ENCODE data around the gene DSG4.

The DSG4 gene

DNA sequence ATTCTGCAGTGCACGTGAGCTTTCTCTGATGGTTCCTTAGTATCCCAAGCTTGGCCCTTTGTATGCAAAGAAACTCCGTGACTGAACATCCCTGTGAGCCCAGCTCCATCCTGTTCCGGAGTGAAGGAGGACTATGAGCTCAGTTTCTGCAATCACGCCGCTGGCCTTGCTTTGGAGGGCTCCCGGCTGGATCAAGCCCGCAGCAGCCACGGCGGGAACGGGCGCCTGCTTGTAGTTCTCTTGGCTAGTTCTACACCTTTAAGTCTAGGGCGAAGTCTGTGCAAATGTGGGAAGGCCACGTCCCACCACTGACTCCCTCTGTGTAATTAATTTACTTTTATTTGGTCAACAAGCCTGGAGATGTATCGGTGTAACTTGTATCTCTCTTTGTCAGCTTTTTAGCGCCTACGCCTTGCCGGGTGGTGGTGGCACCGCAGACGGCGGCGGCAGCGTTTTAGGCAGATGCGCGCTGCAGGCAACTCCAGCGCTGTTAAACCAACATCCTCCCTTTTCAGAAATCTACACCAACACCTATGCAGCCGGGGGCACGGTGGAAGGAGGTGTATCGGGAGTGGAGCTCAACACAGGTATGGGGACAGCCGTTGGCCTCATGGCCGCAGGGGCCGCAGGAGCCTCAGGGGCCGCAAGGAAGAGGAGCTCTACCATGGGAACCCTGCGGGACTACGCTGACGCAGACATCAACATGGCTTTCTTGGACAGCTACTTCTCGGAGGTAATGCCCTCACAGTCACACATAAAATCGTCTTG lies 34.3 kb downstream of the DSG4 start:
- DNase-seq = no peak

DNA sequence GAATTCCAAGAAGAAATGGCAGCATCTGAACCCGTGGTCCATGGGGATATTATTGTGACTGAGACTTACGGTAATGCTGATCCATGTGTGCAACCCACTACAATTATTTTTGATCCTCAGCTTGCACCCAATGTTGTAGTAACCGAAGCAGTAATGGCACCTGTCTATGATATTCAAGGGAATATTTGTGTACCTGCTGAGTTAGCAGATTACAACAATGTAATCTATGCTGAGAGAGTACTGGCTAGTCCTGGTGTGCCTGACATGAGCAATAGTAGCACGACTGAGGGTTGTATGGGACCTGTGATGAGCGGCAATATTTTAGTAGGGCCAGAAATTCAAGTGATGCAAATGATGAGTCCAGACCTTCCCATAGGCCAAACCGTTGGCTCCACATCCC lies 36.6 kb downstream of the DSG4 start:
- no peak for DNase-seq

DNA sequence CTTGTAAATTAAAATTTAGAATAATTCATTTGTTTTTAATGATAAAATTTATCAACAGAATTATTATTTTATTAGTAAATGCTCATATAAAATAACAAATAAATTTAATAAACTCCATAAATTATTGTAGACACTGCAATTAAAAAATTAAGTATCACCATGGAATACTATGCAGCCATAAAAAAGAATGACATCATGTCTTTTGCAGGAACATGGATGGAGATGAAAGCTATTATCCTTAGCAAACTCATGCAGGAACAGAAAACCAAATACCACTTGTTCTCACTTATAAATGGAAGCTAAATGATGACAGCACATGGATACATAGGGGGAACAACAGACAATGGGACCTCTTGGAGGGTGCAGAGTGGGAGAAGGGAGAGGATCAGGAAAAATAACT lies 41.3 kb downstream of the DSG4 start:
- no peak for DNase-seq

DNA sequence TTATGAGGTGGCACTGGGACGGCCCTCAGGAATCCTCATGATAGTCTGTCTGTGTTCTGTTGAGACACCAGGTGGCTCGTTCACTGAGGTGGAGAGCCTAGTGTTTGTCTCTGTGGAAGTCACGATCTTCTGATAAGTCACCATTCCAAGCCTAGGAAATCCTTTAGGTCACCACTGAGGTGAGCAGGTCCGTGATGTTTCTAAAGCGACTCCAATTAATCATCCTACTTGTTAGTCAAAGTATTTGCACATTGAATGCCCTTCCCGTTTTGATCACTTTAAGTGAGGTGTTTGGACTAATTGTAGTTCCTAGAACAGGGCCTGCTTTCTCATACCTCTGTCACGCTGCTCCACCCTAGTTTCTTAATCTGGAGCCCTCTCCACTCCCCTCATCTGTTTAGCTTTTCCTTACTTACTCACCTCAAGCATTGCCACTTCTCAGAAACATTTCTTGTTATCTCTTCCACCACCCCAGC lies 42.9 kb downstream of the DSG4 start:
- DNase-seq = no peak

DNA sequence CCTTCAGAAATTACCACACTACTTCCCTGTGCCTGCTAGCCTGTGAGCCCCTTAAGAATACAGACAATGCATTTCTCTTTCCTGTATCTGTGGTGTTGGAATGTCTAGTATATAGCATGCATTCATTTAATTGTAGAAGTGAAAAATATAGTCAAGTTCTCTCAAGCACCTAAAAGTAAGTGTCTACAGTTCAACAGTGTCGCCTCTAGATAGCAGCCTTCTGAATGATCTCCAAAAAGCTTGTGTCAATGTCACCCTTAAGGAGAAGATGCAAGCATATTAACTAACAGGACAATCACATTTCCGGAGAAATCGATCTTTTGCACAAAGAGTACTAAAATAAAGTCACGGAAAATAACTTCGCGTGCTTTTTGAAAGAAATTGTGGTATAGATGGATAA lies 43.5 kb downstream of the DSG4 start:
- DNase-seq = no peak

DNA sequence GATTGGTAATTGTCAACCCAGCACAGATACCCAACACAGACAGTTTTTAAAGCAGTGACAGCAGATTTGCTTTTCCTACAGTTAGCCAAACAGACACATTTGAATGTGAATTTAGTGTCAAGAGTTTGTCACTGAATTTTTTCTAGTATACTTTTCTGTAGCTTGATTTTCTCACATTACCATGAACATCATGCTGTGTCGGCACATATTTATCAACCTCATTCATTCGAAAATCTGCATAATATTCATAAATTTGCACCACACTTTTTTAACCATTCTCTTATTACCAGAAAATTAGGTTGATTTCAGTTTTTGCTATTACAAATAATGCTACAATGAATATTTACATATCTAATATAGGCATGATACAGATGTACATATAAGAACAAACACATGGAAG lies 43.9 kb downstream of the DSG4 start:
- no peak for DNase-seq

DNA sequence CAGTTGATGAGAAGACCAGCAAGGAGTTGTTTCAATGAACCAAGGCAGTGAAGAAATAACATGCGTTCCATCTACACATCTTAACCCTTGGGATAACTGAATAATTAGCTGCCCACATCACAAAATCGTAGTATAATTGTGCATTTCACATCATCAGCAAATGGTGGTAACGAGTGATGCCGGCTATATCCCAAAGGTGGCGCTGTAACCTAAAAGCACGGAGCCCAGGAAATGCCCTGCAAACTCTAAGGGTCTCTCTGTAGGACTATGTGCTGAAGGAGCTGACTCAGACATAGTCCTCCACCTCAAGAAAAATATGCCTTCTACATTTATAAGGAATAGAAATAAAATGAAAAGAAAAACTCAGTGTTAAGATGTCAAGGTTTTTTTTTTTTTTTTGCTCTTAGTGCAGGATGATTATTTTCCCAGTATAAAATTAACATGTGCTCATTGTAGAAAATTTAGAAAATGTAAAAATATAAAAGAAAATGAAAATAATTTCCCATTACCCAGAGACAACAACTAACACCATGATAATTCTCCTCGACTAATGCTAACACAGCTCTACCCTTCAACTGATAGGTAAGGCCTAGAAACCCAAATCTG lies 47.9 kb downstream of the DSG4 start:
- no peak for DNase-seq

DNA sequence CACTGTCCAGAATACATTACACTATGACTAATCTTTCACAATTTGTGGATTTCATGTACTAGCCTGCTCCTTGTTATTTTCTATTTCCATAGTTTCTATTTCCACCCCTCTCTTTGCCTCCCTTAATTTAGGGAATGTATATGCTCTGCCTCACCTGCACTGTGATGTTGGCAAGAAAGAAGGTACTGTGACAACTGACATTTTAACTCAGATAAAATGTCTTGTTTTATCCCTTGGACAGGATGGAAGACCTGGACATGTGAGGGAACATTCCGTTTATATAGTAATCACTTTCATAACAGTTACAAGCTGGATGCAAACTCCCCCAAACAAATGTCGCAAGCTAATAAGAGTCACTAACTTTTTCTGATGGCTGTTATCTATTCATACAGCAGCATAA lies 49.4 kb downstream of the DSG4 start:
- DNase-seq = no peak

DNA sequence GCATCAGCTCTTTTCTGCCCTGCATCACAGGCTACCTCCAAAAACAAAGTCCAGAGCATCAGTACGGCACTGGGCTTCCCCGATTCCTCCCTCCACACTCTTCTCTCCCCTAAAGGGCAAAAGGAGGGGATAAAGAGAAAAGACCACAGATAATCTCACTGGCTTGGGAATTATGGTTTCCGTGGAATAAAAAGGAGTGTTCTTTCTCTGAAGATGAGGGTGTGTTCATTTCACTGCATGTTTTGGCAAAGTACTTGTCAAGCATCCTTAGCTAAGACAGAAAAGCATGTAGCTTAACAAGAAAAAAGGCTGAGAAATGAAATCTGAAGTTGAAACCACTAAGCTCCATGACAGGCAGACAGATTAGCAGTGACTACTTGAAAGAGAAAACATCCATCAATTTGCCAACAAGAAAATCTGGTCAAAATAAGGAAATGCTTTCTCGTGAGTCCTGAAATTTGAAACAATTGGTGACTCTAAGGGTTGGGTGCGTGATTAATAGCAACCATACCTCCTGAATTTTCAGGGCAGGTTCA lies 50.4 kb downstream of the DSG4 start:
- no peak for DNase-seq

DNA sequence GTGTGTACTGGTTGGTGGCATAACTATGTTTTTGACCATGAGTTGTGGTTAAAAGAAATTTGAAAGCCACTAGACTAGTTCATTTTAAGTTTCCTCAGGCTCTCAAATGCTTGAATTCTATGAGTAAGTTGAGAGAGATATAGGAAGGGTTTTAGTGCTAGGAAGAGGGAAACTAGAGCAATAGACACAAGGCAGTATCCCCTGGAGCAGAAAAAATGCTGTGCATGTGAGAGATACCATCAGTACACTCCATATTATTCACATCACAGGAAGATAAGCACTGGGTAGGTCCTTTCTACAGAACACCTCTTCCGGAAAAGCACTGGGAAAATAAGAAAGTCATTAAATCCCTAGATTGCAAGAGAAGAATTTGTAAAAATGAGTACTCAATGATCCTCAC lies 51.6 kb downstream of the DSG4 start:
- no peak for DNase-seq

DNA sequence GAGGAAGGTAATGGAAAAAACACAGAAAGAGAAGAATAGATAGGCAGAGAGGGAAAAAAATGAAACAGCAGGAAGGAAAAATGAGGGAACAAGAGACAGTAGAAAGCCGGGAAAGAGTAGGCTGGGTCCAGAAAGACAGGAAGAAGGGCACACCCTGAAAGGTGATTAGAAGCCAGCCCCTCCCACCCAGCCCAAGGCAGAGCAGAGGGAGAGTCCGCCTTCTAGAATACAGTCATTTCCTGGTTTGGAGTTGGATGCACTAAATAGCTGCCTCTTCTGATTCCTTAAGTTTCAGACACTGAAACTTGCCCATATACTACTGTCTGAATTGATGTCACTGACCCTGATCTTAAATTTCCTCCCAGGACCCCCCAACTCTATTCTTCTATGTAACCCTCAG lies 53.0 kb downstream of the DSG4 start:
- DNase-seq = no peak

DNA sequence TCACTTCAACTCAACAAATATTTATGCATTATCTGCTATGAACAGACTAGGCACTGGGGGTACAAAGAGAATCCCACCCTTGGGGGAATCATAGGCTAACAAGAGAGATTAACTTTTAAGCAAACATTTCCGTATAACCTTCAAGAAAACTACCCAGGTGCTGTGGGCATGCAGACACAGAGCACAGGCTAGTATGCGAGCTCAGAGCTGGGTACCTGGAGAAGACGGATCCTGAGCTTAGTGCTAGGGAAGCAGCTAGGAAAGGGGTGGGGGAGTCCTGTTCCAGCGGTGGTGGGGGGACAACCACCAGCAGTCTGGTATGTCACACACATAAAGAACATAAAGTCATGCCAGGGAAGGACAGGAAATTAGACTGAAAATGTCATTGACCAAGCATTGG lies 53.5 kb downstream of the DSG4 start:
- DNase-seq = no peak

DNA sequence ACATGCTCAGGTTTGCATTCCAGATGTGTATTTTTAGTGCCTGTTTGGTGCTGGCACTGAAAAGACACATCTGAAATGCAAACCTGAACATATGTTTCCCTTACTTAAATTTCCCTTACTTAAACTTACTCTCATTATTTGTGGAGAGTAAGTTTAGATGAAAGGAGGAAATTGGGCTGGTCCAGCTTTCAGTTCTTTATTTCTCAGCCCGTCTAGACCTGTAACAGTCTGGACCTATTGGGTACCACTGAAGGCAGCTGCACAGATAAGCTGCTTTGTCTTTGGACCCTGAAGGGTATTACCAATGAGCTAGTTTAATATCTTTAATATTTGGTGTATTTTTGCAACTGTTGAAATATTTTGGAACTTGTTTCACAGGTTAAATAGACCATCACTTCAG lies 54.0 kb downstream of the DSG4 start:
- no peak for DNase-seq

DNA sequence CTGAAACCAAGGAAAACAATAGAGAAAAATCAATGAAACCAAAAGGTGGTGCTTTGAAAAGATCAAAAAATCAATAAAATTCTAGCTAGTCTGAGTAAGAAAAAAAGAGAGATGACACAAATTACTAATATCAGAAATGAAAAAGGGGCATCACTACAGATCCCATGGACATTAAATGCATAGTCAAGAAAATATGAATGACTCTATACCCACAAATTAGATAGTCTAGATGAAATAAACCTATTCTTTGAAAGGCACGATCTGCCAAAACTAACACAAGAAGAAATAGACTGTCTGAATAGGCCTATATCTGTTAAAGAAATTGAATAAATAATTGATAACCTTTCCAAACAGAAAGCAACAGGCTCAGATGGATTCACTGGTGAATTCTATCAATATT lies 55.7 kb downstream of the DSG4 start:
- no peak for DNase-seq

DNA sequence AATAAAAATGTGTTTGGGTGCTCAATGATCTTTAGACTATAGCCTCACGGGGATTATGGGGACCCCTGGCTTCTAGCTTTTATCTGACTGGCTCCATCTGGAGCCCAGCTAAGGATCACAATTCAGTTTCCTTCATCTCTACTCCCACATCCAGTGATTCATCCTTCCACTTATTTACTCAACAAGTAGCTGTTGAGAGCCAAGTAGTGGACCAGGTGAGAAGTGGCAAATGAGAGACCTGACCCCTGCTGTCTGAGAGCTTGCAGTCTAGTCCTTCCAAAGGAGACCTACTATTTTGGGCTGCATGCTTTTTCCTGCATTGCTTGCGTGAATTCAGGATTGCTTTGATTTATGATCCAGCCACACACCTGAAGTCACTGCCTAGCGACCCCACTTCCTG lies 60.2 kb downstream of the DSG4 start:
- DNase-seq = no peak

DNA sequence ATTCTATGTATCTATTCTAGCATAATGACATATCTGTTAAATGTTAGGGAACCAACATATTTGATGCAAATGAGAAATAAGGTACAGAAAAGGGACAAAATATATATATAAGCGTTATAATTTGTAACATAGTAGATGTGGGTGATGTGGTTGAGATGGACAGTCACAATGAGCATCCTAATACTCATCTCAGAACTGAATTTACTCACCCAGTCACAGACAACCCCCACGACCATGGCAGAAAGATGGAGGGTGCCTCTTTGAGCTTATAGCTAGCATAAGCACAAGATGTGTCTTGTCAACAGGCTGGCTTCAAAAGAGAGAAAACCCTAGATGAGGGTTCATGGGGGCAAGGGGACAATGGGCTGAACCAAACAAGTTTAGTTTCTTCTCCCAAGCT lies 61.8 kb downstream of the DSG4 start:
- DNase-seq = no peak

DNA sequence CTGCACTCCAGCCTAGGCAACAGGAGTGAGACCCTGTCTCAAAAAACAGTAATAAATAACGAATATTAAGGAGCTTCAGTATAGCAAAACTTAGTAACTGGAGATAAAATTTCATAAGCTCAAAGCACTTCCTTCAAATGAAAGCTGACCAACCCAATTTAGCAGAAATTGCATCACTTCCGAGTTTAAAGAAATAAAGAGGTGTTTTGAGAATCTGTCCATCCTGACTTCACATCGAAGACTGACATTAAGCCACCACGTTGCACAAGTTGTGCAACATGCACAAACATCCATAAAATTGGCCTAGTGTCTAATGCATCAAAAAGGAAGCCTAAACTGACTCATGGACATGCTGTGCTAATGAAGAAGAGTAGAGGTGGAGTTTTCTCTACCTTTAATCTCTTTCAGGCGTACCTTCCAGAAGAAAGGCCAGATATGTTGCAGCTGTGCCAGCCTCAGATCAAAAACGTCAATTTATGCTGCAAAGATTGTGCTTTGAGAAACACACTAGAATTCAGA lies 63.3 kb downstream of the DSG4 start:
- no peak for DNase-seq

DNA sequence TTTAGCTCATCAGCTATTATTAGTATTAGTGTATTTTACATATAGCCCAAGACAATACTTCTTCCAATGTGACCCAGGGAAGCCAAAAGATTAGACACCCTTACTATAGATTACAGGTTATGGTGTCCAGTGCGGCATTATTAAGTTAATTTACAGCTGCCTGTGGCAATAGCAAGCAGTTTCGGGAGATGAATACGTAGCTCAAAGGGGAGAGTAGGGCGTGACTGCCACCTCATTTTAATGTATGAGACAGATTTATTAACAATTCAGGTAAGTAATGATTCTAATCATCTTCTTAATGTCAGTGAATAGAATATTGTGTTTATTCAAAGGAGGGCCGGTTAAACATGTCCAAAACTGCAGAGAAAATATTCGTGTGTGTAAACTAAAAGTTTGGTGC lies 64.2 kb downstream of the DSG4 start:
- DNase-seq = no peak

DNA sequence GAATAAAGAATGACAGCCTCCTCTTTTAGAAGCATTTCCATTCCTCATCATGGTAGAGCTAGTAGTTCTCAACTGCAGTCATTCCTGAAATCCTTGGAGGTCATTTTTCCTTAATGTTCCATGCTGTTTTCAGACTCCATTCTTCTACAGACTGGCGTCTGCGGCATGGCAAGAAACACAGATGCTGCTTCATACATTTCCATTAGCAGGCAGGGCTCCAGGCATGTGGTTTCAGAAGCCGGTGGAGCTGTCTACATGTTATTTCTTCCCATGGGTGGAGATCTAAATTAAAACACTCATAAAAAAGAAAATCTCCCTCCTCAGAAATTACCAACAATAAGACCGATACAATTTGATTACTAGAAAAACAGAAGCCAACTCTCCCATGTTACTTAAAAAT lies 64.9 kb downstream of the DSG4 start:
- no peak for DNase-seq

DNA sequence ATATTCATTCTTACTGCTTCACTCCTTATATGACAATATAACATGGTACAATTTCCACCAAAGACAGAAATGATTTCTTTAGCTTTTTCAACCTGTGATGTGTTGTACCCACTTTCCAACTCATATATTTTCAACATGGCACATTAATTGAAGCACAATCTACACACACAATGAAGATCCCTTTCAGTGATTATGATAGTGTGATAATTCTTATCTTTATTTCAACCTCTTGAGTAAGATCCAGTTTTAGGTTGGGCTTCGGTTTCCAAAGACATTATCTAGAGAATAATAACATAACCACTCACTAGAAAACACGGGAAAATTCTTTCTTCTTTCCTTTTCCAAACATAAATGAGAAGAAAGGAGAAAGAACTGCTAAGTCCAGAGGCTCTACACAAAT lies 67.6 kb downstream of the DSG4 start:
- no peak for DNase-seq

DNA sequence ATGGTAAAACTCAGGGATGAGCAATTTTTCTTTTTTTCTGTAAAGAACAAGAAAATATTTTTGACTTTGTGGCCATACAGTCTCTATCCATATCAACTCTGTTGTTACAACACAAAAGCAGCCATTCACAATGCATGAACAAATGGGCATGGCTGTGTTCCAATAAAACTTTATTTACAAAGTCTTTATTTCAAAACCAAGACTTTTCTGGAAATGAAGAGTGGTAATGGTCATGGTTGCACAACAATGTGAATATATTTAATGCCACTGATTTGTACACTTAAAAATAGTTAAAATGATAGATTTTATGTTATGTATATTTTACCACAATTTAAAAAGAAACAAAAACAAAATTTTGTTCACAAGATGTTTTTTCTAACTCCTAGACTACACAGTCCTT lies 69.3 kb downstream of the DSG4 start:
- DNase-seq = no peak

DNA sequence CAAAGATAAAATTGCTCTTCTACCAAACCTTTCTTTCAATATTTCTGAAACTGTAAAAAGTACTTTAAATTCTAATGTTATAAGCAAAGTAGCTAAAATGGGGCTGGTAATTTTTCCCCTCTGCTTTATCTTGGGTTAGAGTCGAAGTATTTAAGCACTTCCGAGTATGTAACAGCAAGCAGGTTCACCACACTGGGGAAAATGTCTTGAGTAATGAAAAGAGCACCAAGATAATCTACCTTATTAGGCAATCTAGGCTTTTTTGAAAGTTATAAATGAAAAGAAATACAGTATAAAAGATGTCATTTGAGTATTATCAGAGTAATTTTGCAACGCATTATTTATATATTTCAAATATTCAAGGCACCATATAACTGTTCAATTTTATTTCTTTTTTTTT lies 70.3 kb downstream of the DSG4 start:
- no peak for DNase-seq

DNA sequence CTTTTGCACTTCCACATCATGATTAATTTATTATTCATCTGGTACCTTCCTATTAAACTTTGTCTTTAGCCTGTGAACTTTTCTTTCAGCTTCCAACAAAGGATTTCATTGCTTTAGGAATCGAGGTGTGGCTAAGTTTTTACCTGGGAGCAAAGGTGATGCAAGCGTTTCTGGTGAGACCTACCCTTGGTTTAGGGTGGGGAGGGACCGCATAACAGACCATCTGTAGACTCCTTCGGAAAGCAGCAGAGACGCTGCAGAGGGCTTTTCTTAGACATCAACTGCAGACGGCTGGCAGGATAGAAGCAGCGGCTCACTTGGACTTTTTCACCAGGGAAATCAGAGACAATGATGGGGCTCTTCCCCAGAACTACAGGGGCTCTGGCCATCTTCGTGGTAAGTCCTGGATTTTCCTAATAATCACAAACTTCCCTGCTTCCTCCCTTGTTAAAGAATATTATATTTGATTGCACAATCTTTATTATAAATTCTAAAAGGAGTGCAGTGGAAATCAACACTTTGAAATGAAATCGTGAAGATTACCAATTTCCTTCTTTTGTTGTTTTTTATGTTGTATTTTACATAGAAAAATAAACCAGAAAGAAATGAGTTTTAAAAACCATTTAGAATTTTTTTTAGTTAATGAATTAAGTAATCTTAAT lies 71.1 kb downstream of the DSG4 start, which contains the start of gene DSG3:
Gene DSG3, plus strand, starts transcription at position 212 of the 662 bp plus-strand sequence. Its CDS starts 137 bp downstream, at position 349.
- no peak for DNase-seq

DNA sequence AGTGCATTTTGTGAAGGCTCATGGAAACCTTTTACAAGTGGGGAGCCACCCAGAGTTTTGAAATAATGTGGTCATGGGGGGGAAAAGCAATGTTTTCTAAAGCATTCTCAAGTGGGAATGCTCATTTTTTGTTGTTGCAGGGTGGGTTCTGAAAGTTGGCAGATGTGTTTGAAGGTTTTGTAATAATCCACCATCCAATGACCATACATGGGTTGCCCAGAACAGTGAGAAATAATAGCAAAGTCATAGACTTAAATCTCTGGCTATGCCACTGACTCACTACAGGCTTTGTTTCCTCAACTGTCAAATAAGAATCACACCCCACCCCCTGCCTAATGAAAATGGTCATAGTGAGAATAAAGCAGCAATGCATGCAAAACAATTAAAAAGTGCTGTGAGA lies 73.8 kb downstream of the DSG4 start:
- DNase-seq = no peak
